ENCODE data around the gene PCDHGA10. TPM values are rescaled to one million over a fixed set of nuclear protein-coding genes. Genes with fewer than 3 reads are reported as not detected.
"Not testable (repeated sequence)": the region's sequence is repeated elsewhere in the genome, so short reads cannot be mapped to it uniquely, and the experiment has no call there.

The PCDHGA10 gene
- total RNA-seq, 1 donor from 2014 or later, result 4.7 TPM

DNA sequence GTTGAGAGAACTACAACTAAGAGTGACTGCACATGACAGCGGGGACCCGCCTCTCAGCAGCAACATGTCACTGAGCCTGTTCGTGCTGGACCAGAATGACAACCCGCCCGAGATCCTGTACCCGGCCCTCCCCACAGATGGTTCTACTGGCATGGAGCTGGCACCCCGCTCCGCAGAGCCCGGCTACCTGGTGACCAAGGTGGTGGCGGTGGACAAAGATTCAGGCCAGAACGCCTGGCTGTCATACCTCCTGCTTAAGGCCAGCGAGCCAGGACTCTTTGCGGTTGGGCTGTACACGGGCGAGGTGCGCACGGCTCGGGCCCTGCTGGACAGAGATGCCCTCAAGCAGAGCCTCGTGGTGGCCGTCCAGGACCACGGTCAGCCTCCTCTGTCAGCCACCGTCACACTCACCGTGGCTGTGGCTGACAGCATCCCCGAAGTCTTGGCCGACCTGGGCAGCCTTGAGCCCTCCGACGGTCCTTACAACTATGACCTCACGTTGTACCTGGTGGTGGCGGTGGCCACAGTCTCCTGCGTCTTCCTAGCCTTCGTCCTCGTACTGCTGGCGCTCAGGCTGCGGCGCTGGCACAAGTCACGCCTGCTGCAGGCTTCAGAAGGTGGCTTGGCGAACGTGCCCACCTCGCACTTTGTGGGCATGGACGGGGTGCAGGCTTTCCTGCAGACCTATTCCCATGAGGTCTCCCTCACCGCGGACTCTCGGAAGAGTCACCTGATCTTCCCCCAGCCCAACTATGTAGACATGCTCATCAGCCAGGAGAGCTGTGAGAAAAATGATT is 28.1 kb upstream of the PCDHGA10 start:
- Histone ChIP-seq H3K4me3 (no peak overlapping the region), H3K27ac (no peak overlapping the region), H3K9me3 (ENCODE audit: low read depth) (peaks cover 6% of the 10 kb centered on the region)

DNA sequence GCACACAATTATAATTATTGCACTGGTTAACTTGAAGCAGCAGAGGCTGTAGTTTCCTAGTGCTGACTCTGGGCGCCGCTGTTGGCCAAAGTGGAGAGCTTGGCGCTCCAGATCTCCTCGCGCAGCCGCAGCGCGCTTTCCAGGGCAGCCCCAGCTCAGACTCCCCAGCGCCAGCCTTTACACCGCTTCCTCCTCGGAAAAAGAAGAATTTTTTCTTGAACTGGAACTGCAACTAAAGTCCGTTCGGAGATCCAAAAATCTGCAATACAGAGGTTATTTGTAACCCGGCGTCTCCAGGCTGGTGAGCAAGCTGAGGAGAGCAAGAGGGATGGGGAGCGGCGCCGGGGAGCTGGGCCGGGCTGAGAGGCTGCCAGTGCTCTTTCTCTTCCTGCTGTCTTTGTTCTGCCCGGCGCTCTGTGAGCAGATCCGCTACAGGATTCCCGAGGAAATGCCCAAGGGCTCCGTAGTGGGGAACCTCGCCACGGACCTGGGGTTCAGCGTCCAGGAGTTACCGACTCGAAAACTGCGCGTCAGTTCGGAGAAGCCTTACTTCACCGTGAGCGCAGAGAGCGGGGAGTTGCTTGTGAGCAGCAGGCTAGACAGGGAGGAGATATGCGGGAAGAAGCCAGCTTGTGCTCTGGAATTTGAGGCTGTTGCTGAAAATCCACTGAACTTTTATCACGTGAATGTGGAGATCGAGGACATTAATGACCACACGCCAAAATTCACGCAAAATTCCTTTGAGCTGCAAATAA is 25.1 kb upstream of the PCDHGA10 start, which contains the start of gene PCDHGB4:
Gene PCDHGB4 (plus strand): TSS at position 142 of the 755 bp plus-strand sequence. CDS start 187 bp downstream, at position 329.
- H3K4me1 Mint-ChIP-seq; H3K27me3 ChIP-seq; H2AFZ ChIP-seq (replicated peaks); H3K79me2 ChIP-seq (ENCODE audit: low read depth); H3K4me3 Mint-ChIP-seq; H3K9ac ChIP-seq; H4K20me1 ChIP-seq (ENCODE audit: low read depth); H3F3A ChIP-seq (ENCODE audit: low read depth); H3K27me3 Mint-ChIP-seq (ENCODE audit: insufficient read depth, low read depth); H3K4me1 ChIP-seq; H3K27ac ChIP-seq; H3K36me3 Mint-ChIP-seq; H3K27ac Mint-ChIP-seq: not testable (repeated sequence)
- Histone ChIP-seq H3K4me3 (peak within 1 kb of the TSS; percentile 41), H3K9me3 (ENCODE audit: low read depth) (peaks cover 32% of the 10 kb centered on the region), H3K4me2 (peak within 1 kb of the TSS; percentile 46), H3K36me3 (peaks cover 11% of the 10 kb centered on the region)
- peaks cover 56% of the 10 kb centered on the region for H3K9me3 Mint-ChIP-seq
- peak; percentile 68 for DNase-seq (ENCODE audit: low spot score)
- TF ChIP-seq, protein P1, sequence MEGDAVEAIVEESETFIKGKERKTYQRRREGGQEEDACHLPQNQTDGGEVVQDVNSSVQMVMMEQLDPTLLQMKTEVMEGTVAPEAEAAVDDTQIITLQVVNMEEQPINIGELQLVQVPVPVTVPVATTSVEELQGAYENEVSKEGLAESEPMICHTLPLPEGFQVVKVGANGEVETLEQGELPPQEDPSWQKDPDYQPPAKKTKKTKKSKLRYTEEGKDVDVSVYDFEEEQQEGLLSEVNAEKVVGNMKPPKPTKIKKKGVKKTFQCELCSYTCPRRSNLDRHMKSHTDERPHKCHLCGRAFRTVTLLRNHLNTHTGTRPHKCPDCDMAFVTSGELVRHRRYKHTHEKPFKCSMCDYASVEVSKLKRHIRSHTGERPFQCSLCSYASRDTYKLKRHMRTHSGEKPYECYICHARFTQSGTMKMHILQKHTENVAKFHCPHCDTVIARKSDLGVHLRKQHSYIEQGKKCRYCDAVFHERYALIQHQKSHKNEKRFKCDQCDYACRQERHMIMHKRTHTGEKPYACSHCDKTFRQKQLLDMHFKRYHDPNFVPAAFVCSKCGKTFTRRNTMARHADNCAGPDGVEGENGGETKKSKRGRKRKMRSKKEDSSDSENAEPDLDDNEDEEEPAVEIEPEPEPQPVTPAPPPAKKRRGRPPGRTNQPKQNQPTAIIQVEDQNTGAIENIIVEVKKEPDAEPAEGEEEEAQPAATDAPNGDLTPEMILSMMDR (IDR thresholded peaks at IDR 0.05), result peak; percentile 66

More for the DNA sequence above, 28.1 kb upstream of the PCDHGA10 start:
- H3K27ac Mint-ChIP-seq, result no peak overlapping the region
- Histone ChIP-seq H3K4me2 (no peak overlapping the region), H4K20me1 (ENCODE audit: low read depth) (no peaks in the 10 kb centered on the region), H2AFZ (replicated peaks) (no peak overlapping the region), H3K27me3 (no peaks in the 10 kb centered on the region), H3K79me2 (ENCODE audit: low read depth) (no peaks in the 10 kb centered on the region), H3K36me3 (no peaks in the 10 kb centered on the region), H3K9ac (no peak overlapping the region), H3F3A (ENCODE audit: low read depth) (no peaks in the 10 kb centered on the region), H3K4me1 (no peaks in the 10 kb centered on the region)
- no peak for TF ChIP-seq EZH2 (IDR thresholded peaks at IDR 0.05)
- peaks cover 3% of the 10 kb centered on the region for H3K36me3 Mint-ChIP-seq
- DNase-seq (ENCODE audit: low spot score), result no peak
- H3K9me3 Mint-ChIP-seq, result peaks cover 60% of the 10 kb centered on the region
- H3K27me3 Mint-ChIP-seq (ENCODE audit: insufficient read depth, low read depth), result peaks cover 4% of the 10 kb centered on the region
- H3K4me1 Mint-ChIP-seq, result no peaks in the 10 kb centered on the region
- H3K4me3 Mint-ChIP-seq, result no peak overlapping the region

DNA sequence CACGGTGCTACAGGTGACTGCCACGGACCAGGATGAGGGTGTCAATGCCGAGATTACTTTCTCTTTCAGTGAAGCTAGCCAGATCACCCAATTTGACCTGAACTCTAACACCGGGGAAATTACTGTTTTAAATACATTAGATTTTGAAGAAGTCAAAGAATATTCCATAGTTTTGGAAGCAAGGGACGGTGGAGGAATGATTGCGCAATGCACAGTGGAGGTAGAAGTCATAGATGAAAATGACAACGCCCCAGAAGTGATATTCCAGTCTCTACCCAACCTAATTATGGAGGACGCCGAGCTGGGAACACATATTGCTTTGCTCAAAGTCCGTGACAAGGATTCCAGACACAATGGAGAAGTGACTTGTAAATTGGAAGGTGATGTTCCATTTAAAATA is 24.1 kb upstream of the PCDHGA10 start:
- peaks cover 5% of the 10 kb centered on the region for H3K27me3 Mint-ChIP-seq (ENCODE audit: insufficient read depth, low read depth)
- DNase-seq (ENCODE audit: low spot score), result no peak
- no peak overlapping the region for H3K4me2 ChIP-seq
- H3F3A ChIP-seq (ENCODE audit: low read depth), result peaks cover 7% of the 10 kb centered on the region
- no peak overlapping the region for H2AFZ ChIP-seq (replicated peaks)
- H3K27ac Mint-ChIP-seq, result no peak overlapping the region
- peaks cover 17% of the 10 kb centered on the region for H3K36me3 ChIP-seq
- H3K4me3 ChIP-seq, result peak overlapping the region; percentile 13
- H3K9ac ChIP-seq, result no peak overlapping the region
- H4K20me1 ChIP-seq (ENCODE audit: low read depth), result no peaks in the 10 kb centered on the region
- H3K27me3 ChIP-seq, result no peaks in the 10 kb centered on the region
- H3K4me1 ChIP-seq, result no peaks in the 10 kb centered on the region
- no peak overlapping the region for H3K27ac ChIP-seq
- H3K4me1 Mint-ChIP-seq, result no peaks in the 10 kb centered on the region
- no peak for TF ChIP-seq EZH2phosphoT487 (IDR thresholded peaks at IDR 0.05)
- TF ChIP-seq, protein P1 (IDR thresholded peaks at IDR 0.05), result no peak
- TF ChIP-seq EZH2 (IDR thresholded peaks at IDR 0.05), result no peak
- no peak overlapping the region for H3K4me3 Mint-ChIP-seq
- peaks cover 40% of the 10 kb centered on the region for H3K9me3 ChIP-seq (ENCODE audit: low read depth)
- H3K36me3 Mint-ChIP-seq, result peaks cover 9% of the 10 kb centered on the region
- no peaks in the 10 kb centered on the region for H3K79me2 ChIP-seq (ENCODE audit: low read depth)
- peaks cover 58% of the 10 kb centered on the region for H3K9me3 Mint-ChIP-seq
